NCI-H2029 treated with DMSO at 0.1 percent for 48 hours (cell line): ENCODE data around the gene TGFBR1.

ENCODE experiments used
- DNase-seq: peaks from one replicate; lab custom pipeline; 2025; lab: John Stamatoyannopoulos, UW

TGFBR1 gene

GRCh38 chr9:99171225-99172123 is 66.6 kb downstream of the TGFBR1 start:
- no peak for DNase-seq

GRCh38 chr9:99172124-99173091 is 67.5 kb downstream of the TGFBR1 start:
- DNase-seq, result no peak

GRCh38 chr9:99173570-99174504 is 68.9 kb downstream of the TGFBR1 start:
- DNase-seq, result no peak

- DNase-seq, result no peak
Measured at GRCh38 chr9:99176527-99177013, 71.7 kb downstream of the TGFBR1 start.

- DNase-seq, result no peak
Measured at GRCh38 chr9:99177576-99178366, 72.9 kb downstream of the TGFBR1 start.

- no peak for DNase-seq
Measured at GRCh38 chr9:99178912-99179872, 74.3 kb downstream of the TGFBR1 start.

GRCh38 chr9:99180199-99180598 is 75.3 kb downstream of the TGFBR1 start:
- no peak for DNase-seq

GRCh38 chr9:99180662-99181061 is 75.7 kb downstream of the TGFBR1 start:
- no peak for DNase-seq

GRCh38 chr9:99181206-99181605 is 76.3 kb downstream of the TGFBR1 start:
- DNase-seq, result no peak

GRCh38 chr9:99181621-99182020 is 76.7 kb downstream of the TGFBR1 start:
- no peak for DNase-seq

- no peak for DNase-seq
Measured at GRCh38 chr9:99182356-99182755, 77.4 kb downstream of the TGFBR1 start.

- no peak for DNase-seq
Measured at GRCh38 chr9:99183616-99184015, 78.7 kb downstream of the TGFBR1 start.

GRCh38 chr9:99184110-99184474 is 79.2 kb downstream of the TGFBR1 start:
- no peak for DNase-seq

GRCh38 chr9:99184475-99185347 is 79.8 kb downstream of the TGFBR1 start:
- peak; percentile 83 for DNase-seq

- no peak for DNase-seq
Measured at GRCh38 chr9:99185348-99185632, 80.4 kb downstream of the TGFBR1 start.

- no peak for DNase-seq
Measured at GRCh38 chr9:99185934-99186333, 81.0 kb downstream of the TGFBR1 start.

- no peak for DNase-seq
Measured at GRCh38 chr9:99187311-99187710, 82.4 kb downstream of the TGFBR1 start.

GRCh38 chr9:99189186-99189585 is 84.3 kb downstream of the TGFBR1 start:
- no peak for DNase-seq
